Hepatocyte (in vitro differentiated cells): ENCODE results near the gene SORCS2. TPM values are rescaled to one million over a fixed set of nuclear protein-coding genes. Genes with fewer than 3 reads are reported as not detected.

ENCODE experiments used
- DNase-seq: peaks from one replicate; pipeline ENCODE4 v3.0.0-alpha.2; 2016; ENCODE audit warnings: low spot score
- H2AFZ ChIP-seq: fragments of 200-600 bp; sonication (generic); 2 replicates; pipeline ENCODE4 v1.6.0; 2016; ENCODE audit warnings: antibody characterized with exemption, mild to moderate bottlenecking
- H3K27ac ChIP-seq: fragments of 200-600 bp; sonication (generic); 2 replicates; pipeline ENCODE4 v1.5.1; 2016; ENCODE audit warnings: mild to moderate bottlenecking
- H3K27me3 ChIP-seq: fragments of 200-600 bp; sonication (generic); 2 replicates; pipeline ENCODE4 v1.6.1; 2016
- H3K36me3 ChIP-seq: fragments of 200-600 bp; sonication (generic); replicated peaks from 2 replicates; pipeline ENCODE4 v1.5.1; 2016; ENCODE audit warnings: low read depth; ENCODE audit not compliant: insufficient read depth
- H3K4me1 ChIP-seq: fragments of 200-600 bp; sonication (generic); 2 replicates; pipeline ENCODE4 v1.5.1; 2016; ENCODE audit warnings: mild to moderate bottlenecking, moderate library complexity; ENCODE audit not compliant: insufficient read depth
- H3K4me2 ChIP-seq: fragments of 200-600 bp; sonication (generic); 2 replicates; pipeline ENCODE4 v1.6.0; 2016
- H3K4me3 ChIP-seq: fragments of 200-600 bp; sonication (generic); 2 replicates; pipeline ENCODE4 v1.5.1; 2016; ENCODE audit warnings: mild to moderate bottlenecking
- H3K79me2 ChIP-seq: fragments of 200-600 bp; sonication (generic); 2 replicates; pipeline ENCODE4 v1.6.0; 2017; ENCODE audit warnings: mild to moderate bottlenecking
- H3K9me2 ChIP-seq: fragments of 200-600 bp; sonication (generic); replicated peaks from 2 replicates; pipeline ENCODE4 v1.6.0; 2017; ENCODE audit warnings: mild to moderate bottlenecking; ENCODE audit not compliant: insufficient read depth
- H3K9me3 ChIP-seq: fragments of 200-600 bp; sonication (generic); 2 replicates; pipeline ENCODE4 v1.5.1; 2016; ENCODE audit warnings: low read depth, mild to moderate bottlenecking
- H4K20me1 ChIP-seq: fragments of 200-600 bp; sonication (generic); 2 replicates; pipeline ENCODE4 v1.6.0; 2016; ENCODE audit warnings: mild to moderate bottlenecking; ENCODE audit not compliant: insufficient read depth, poor library complexity, severe bottlenecking
- CTCF ChIP-seq: fragments of 200-600 bp; sonication (generic); IDR thresholded peaks from 2 replicates; pipeline ENCODE4 v1.5.1; 2016; ENCODE audit warnings: antibody characterized with exemption, mild to moderate bottlenecking; ENCODE audit not compliant: poor library complexity
- EZH2 ChIP-seq: fragments of 200-600 bp; sonication (generic); IDR thresholded peaks from 2 replicates; pipeline ENCODE4 v1.6.1; 2016; ENCODE audit warnings: antibody characterized with exemption, mild to moderate bottlenecking, borderline replicate concordance
- EZH2phosphoT487 ChIP-seq: fragments of 200-600 bp; sonication (generic); IDR thresholded peaks from one replicate; pipeline ENCODE4 v1.6.1; 2018; ENCODE audit warnings: antibody characterized with exemption, mild to moderate bottlenecking, low read depth, moderate library complexity; ENCODE audit not compliant: unreplicated experiment, severe bottlenecking
- whole genome bisulfite sequencing: methylation state at CpG from one replicate; pipeline ENCODE4 v1.1.6; 2016; ENCODE audit warnings: low lambda C conversion rate; ENCODE audit errors: missing lambda C conversion rate; 5-methylcytosine and 5-hydroxymethylcytosine counted together
- polyA plus RNA-seq: library from polyadenylated mRNA; unstranded; fragments of >200 nt; fragmentation: Nextera tagmentation; extraction: Ambion mirVana; gene quantifications from 2 replicates; pipeline ENCODE4 v1.2.1, GENCODE V29; 2016
- total RNA-seq: library from RNA; depleted of rRNA; stranded (reverse); fragments of >200 nt; gene quantifications from 2 replicates; pipeline ENCODE4 v1.2.3, GENCODE V29; 2014

The SORCS2 gene
- total and polyA plus RNA-seq, 2 experiments from 2014 or later, result 1.6 to 4.8 TPM

- no peak for TF ChIP-seq EZH2
- Histone ChIP-seq H3K4me1 (no peaks in the 10 kb centered on the region), H3K27ac (no peak overlapping the region), H3K9me3 (no peaks in the 10 kb centered on the region), H3K79me2 (no peaks in the 10 kb centered on the region), H3K4me2 (no peak overlapping the region), H3K27me3 (no peaks in the 10 kb centered on the region), H2AFZ (no peak overlapping the region), H3K36me3 (no peaks in the 10 kb centered on the region), H3K4me3 (no peak overlapping the region), H4K20me1 (no peaks in the 10 kb centered on the region), H3K9me2 (no peaks in the 10 kb centered on the region)
- DNase-seq, result no peak
- WGBS, result 80% methylated on average over 12 of the region's 13 CpGs
These were observed 469.6 kb downstream of the SORCS2 start for GRCh38 chr4:7661846-7662506.

- no peak overlapping the region for H3K27ac ChIP-seq
- no peaks in the 10 kb centered on the region for H3K36me3 ChIP-seq
- TF ChIP-seq EZH2phosphoT487, result no peak
- TF ChIP-seq CTCF, result no peak
- TF ChIP-seq EZH2, result no peak
- H2AFZ ChIP-seq, result no peak overlapping the region
- H4K20me1 ChIP-seq, result no peaks in the 10 kb centered on the region
- no peaks in the 10 kb centered on the region for H3K79me2 ChIP-seq
- 90% methylated on average over 3 of the region's 3 CpGs for WGBS
- H3K4me1 ChIP-seq, result no peaks in the 10 kb centered on the region
- H3K4me2 ChIP-seq, result no peak overlapping the region
- H3K9me3 ChIP-seq, result no peaks in the 10 kb centered on the region
- no peaks in the 10 kb centered on the region for H3K9me2 ChIP-seq
- no peaks in the 10 kb centered on the region for H3K27me3 ChIP-seq
- DNase-seq, result no peak
- no peak overlapping the region for H3K4me3 ChIP-seq
These were observed 470.1 kb downstream of the SORCS2 start for GRCh38 chr4:7662507-7662846.

- Histone ChIP-seq H3K4me2 (no peak overlapping the region), H3K4me3 (no peak overlapping the region), H3K27me3 (no peaks in the 10 kb centered on the region), H2AFZ (no peak overlapping the region), H3K27ac (no peak overlapping the region), H3K36me3 (no peaks in the 10 kb centered on the region), H4K20me1 (no peaks in the 10 kb centered on the region), H3K9me3 (no peaks in the 10 kb centered on the region), H3K9me2 (no peaks in the 10 kb centered on the region), H3K79me2 (no peaks in the 10 kb centered on the region), H3K4me1 (no peaks in the 10 kb centered on the region)
- DNase-seq, result no peak
- TF ChIP-seq CTCF (no peak), EZH2phosphoT487 (no peak), EZH2 (no peak)
- 95% methylated on average over 2 of the region's 2 CpGs for WGBS
These were observed 470.8 kb downstream of the SORCS2 start for GRCh38 chr4:7663075-7663541.

GRCh38 chr4:7664106-7664505 lies 471.8 kb downstream of the SORCS2 start:
- no peaks in the 10 kb centered on the region for H3K79me2 ChIP-seq
- H3K9me3 ChIP-seq, result no peaks in the 10 kb centered on the region
- H3K27me3 ChIP-seq, result no peaks in the 10 kb centered on the region
- no peaks in the 10 kb centered on the region for H3K4me1 ChIP-seq
- no peaks in the 10 kb centered on the region for H4K20me1 ChIP-seq
- H3K4me3 ChIP-seq, result no peak overlapping the region
- no peaks in the 10 kb centered on the region for H3K9me2 ChIP-seq
- TF ChIP-seq EZH2phosphoT487 (no peak), EZH2 (no peak)
- DNase-seq, result no peak
- no peaks in the 10 kb centered on the region for H3K36me3 ChIP-seq
- no peak overlapping the region for H3K27ac ChIP-seq
- H2AFZ ChIP-seq, result no peak overlapping the region
- H3K4me2 ChIP-seq, result no peak overlapping the region
- 85% methylated on average over 20 of the region's 20 CpGs for WGBS
